Globus pallidus (tissue), 1 donor: ENCODE results near the gene EFCAB6.

ENCODE experiments used
- DNase-seq: peaks from one replicate; pipeline ENCODE4 v3.0.0-alpha.2; 2015; ENCODE audit warnings: low spot score

The EFCAB6 gene

GRCh38 chr22:43530349-43531201 lies 281.5 kb downstream of the EFCAB6 start:
- no peak for DNase-seq

GRCh38 chr22:43529934-43530333 lies 282.2 kb downstream of the EFCAB6 start:
- no peak for DNase-seq

- DNase-seq, result no peak
These were observed 282.6 kb downstream of the EFCAB6 start for GRCh38 chr22:43529461-43529860.

- DNase-seq, result no peak
These were observed 283.3 kb downstream of the EFCAB6 start for GRCh38 chr22:43528601-43529360.

- no peak for DNase-seq
These were observed 285.2 kb downstream of the EFCAB6 start for GRCh38 chr22:43526946-43527345.

- DNase-seq, result no peak
These were observed 285.9 kb downstream of the EFCAB6 start for GRCh38 chr22:43526117-43526655.

GRCh38 chr22:43521716-43522115 lies 290.4 kb downstream of the EFCAB6 start:
- DNase-seq, result no peak

GRCh38 chr22:43520632-43521039 lies 291.5 kb downstream of the EFCAB6 start:
- no peak for DNase-seq

GRCh38 chr22:43516996-43517635 lies 295.0 kb downstream of the EFCAB6 start:
- DNase-seq, result no peak

GRCh38 chr22:43516386-43516785 lies 295.7 kb downstream of the EFCAB6 start:
- no peak for DNase-seq

GRCh38 chr22:43515902-43516301 lies 296.2 kb downstream of the EFCAB6 start:
- DNase-seq, result no peak

GRCh38 chr22:43515411-43515810 lies 296.7 kb downstream of the EFCAB6 start:
- DNase-seq, result no peak

- DNase-seq, result no peak
These were observed 297.5 kb downstream of the EFCAB6 start for GRCh38 chr22:43514476-43515157.

GRCh38 chr22:43512279-43512678 lies 299.8 kb downstream of the EFCAB6 start:
- no peak for DNase-seq

- no peak for DNase-seq
These were observed 300.7 kb downstream of the EFCAB6 start for GRCh38 chr22:43511276-43511910.

GRCh38 chr22:43510281-43511070 lies 301.6 kb downstream of the EFCAB6 start:
- no peak for DNase-seq

GRCh38 chr22:43509337-43509736 lies 302.8 kb downstream of the EFCAB6 start:
- no peak for DNase-seq

- no peak for DNase-seq
These were observed 303.6 kb downstream of the EFCAB6 start for GRCh38 chr22:43508489-43508888.

- DNase-seq, result no peak
These were observed 304.9 kb downstream of the EFCAB6 start for GRCh38 chr22:43507235-43507634.

GRCh38 chr22:43506487-43506886 lies 305.6 kb downstream of the EFCAB6 start:
- no peak for DNase-seq

GRCh38 chr22:43505896-43506295 lies 306.2 kb downstream of the EFCAB6 start:
- no peak for DNase-seq
